SU-DHL-6 (cell line): ENCODE data around the gene PSMD3.

Experiments
- EZH2phosphoT487 ChIP-seq: fragments of 200-600 bp; sonication (generic), shearing (Covaris generic); conservative IDR thresholded peaks from 2 replicates; pipeline ENCODE4 v1.6.1; 2018; ENCODE audit warnings: mild to moderate bottlenecking, antibody characterized with exemption, low read length, moderate library complexity, mixed read lengths
- TF ChIP-seq, protein P1 (sequence below): fragments of 200-600 bp; sonication (generic); IDR thresholded peaks from one replicate; pipeline ENCODE4 v1.5.1; 2017; ENCODE audit warnings: antibody characterized with exemption, mild to moderate bottlenecking, low read length, moderate library complexity; ENCODE audit not compliant: insufficient read depth, poor library complexity, severe bottlenecking

DNA sequence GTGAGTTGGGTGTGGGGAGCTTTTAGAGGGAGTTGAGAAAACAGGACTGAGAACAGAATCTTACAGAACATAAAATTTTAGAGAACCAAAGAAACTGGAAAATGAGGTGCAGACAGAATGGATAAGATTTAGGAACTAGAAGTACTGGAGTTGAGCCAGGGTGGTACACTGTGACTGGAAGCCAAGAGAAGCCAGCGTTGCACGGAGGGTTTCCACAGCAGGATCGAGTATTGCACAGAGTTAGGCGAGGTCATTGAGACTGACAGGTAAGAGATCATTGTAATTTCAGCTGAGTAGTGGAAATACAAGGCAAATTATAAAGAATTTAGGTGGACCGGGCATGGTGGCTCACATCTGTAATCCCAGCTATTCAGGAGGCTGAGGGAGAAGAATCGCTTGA lies 11.2 kb upstream of the PSMD3 start:
- TF ChIP-seq, protein P1, sequence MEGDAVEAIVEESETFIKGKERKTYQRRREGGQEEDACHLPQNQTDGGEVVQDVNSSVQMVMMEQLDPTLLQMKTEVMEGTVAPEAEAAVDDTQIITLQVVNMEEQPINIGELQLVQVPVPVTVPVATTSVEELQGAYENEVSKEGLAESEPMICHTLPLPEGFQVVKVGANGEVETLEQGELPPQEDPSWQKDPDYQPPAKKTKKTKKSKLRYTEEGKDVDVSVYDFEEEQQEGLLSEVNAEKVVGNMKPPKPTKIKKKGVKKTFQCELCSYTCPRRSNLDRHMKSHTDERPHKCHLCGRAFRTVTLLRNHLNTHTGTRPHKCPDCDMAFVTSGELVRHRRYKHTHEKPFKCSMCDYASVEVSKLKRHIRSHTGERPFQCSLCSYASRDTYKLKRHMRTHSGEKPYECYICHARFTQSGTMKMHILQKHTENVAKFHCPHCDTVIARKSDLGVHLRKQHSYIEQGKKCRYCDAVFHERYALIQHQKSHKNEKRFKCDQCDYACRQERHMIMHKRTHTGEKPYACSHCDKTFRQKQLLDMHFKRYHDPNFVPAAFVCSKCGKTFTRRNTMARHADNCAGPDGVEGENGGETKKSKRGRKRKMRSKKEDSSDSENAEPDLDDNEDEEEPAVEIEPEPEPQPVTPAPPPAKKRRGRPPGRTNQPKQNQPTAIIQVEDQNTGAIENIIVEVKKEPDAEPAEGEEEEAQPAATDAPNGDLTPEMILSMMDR: no peak
- TF ChIP-seq EZH2phosphoT487: no peak
